Measurements from ENCODE around the gene SFN.

GRCh38 chr1:26861889-26862378, 1.0 kb upstream of the SFN start:
- TF ChIP-seq EZH2phosphoT487 (IDR thresholded peaks at IDR 0.05; ENCODE audit: borderline replicate concordance, low read length) (no peak), CTCF (IDR thresholded peaks at IDR 0.05; ENCODE audit: low read depth, low read length, poor library complexity, severe bottlenecking) (no peak)

Measured in DOHH2 (cell line).